OCI-LY3 (cell line): ENCODE results near the gene SOAT2.
"Not testable (repeated sequence)": the region's sequence is repeated elsewhere in the genome, so short reads cannot be mapped to it uniquely, and the experiment has no call there.

ENCODE experiments used
- H2AFZ ChIP-seq: fragments of 200-600, 300-600 bp; shearing (Covaris generic); 2 replicates; pipeline ENCODE4 v1.6.0; 2014; ENCODE audit warnings: antibody characterized with exemption, low read depth, low read length
- H3K27ac ChIP-seq: fragments of 200-600, 300-600 bp; sonication (generic); 2 replicates; pipeline ENCODE4 v1.5.1; 2014; ENCODE audit warnings: mild to moderate bottlenecking, low read length, moderate library complexity, mixed read lengths
- H3K27me3 ChIP-seq: fragments of 200-600, 300-600 bp; sonication (generic); 2 replicates; pipeline ENCODE4 v1.6.1; 2014; ENCODE audit warnings: low read depth, low read length, mixed read lengths
- H3K36me3 ChIP-seq: fragments of 200-600, 300-600 bp; sonication (generic); replicated peaks from 2 replicates; pipeline ENCODE3; 2014; ENCODE audit warnings: low read depth, low read length, mixed read lengths
- H3K4me1 ChIP-seq: fragments of 300-600, 200-600 bp; sonication (generic); 2 replicates; pipeline ENCODE4 v1.6.1; 2014; ENCODE audit warnings: low read length, mixed read lengths
- H3K4me2 ChIP-seq: fragments of 200-600, 300-600 bp; sonication (generic); 2 replicates; pipeline ENCODE4 v1.6.1; 2014; ENCODE audit warnings: low read length, mixed read lengths
- H3K4me3 ChIP-seq: fragments of 300-600, 200-600 bp; sonication (generic); 2 replicates; pipeline ENCODE4 v1.5.1; 2014; ENCODE audit warnings: antibody characterized with exemption, mild to moderate bottlenecking, low read length, moderate library complexity
- H3K79me2 ChIP-seq: fragments of 300-600, 200-600 bp; shearing (Covaris generic); 2 replicates; pipeline ENCODE4 v1.6.1; 2014; ENCODE audit warnings: mild to moderate bottlenecking, low read length, mixed read lengths
- H3K9ac ChIP-seq: fragments of 300-600, 200-600 bp; shearing (Covaris generic); 2 replicates; pipeline ENCODE4 v1.6.0; 2014; ENCODE audit warnings: mild to moderate bottlenecking, low read length, moderate library complexity
- H3K9me3 ChIP-seq: fragments of 200-600, 300-600 bp; shearing (Covaris generic); 2 replicates; pipeline ENCODE4 v1.6.1; 2014; ENCODE audit warnings: low read length, mixed read lengths; ENCODE audit not compliant: insufficient read depth
- H4K20me1 ChIP-seq: fragments of 200-600, 300-600 bp; sonication (generic); 2 replicates; pipeline ENCODE4 v1.6.1; 2016; ENCODE audit warnings: low read length, mixed read lengths; ENCODE audit not compliant: insufficient read depth
- CTCF ChIP-seq: fragments of 200-600, 300-600 bp; sonication (generic); IDR thresholded peaks from 2 replicates; pipeline ENCODE4 v1.5.1; 2014; ENCODE audit warnings: antibody characterized with exemption, low read length, low read depth
- EZH2phosphoT487 ChIP-seq: fragments of 200-600 bp; shearing (Covaris generic); IDR thresholded peaks from 2 replicates; pipeline ENCODE4 v1.6.1; 2018; ENCODE audit warnings: antibody characterized with exemption, mixed run types, low read depth

Gene SOAT2

GRCh38 chr12:53160673-53161072 is 57.4 kb downstream of the SOAT2 start:
- no peaks in the 10 kb centered on the region for H3K27me3 ChIP-seq
- H3K9me3 ChIP-seq: no peaks in the 10 kb centered on the region
- no peak overlapping the region for H3K4me3 ChIP-seq
- no peak for TF ChIP-seq EZH2phosphoT487
- H4K20me1 ChIP-seq: no peaks in the 10 kb centered on the region
- H3K4me2 ChIP-seq: no peak overlapping the region
- no peak overlapping the region for H3K9ac ChIP-seq
- no peak overlapping the region for H2AFZ ChIP-seq
- no peak overlapping the region for H3K27ac ChIP-seq
- H3K36me3 ChIP-seq: no peaks in the 10 kb centered on the region
- peaks cover 9% of the 10 kb centered on the region; the same call in 1 of the 2 replicates for H3K4me1 ChIP-seq
- no peaks in the 10 kb centered on the region for H3K79me2 ChIP-seq

GRCh38 chr12:53161119-53161911 is 58.0 kb downstream of the SOAT2 start:
- Histone ChIP-seq H3K9me3 (no peaks in the 10 kb centered on the region), H3K27ac (no peak overlapping the region), H3K4me1 (peaks cover 9% of the 10 kb centered on the region; the same call in 1 of the 2 replicates), H3K4me3 (no peak overlapping the region), H3K9ac (no peak overlapping the region), H3K79me2 (no peaks in the 10 kb centered on the region), H2AFZ (no peak overlapping the region), H3K27me3 (no peaks in the 10 kb centered on the region), H3K36me3 (no peaks in the 10 kb centered on the region), H4K20me1 (no peaks in the 10 kb centered on the region), H3K4me2 (no peak overlapping the region)
- no peak for TF ChIP-seq CTCF
- TF ChIP-seq EZH2phosphoT487: no peak

- H3K27me3 ChIP-seq, H3K4me2 ChIP-seq, H3K79me2 ChIP-seq, H3K4me1 ChIP-seq, H3K27ac ChIP-seq, H4K20me1 ChIP-seq, H3K36me3 ChIP-seq, H3K9ac ChIP-seq, H2AFZ ChIP-seq, H3K9me3 ChIP-seq, H3K4me3 ChIP-seq: not testable (repeated sequence)
Observed at GRCh38 chr12:53163008-53163407, 59.7 kb downstream of the SOAT2 start.

GRCh38 chr12:53166837-53167236 is 63.6 kb downstream of the SOAT2 start:
- TF ChIP-seq CTCF (no peak), EZH2phosphoT487 (no peak)
- Histone ChIP-seq H3K4me3 (no peak overlapping the region), H3K27me3 (no peaks in the 10 kb centered on the region), H3K79me2 (no peaks in the 10 kb centered on the region), H4K20me1 (no peaks in the 10 kb centered on the region), H3K4me2 (no peak overlapping the region), H3K9me3 (no peaks in the 10 kb centered on the region), H3K9ac (no peak overlapping the region), H2AFZ (no peak overlapping the region), H3K36me3 (no peaks in the 10 kb centered on the region), H3K4me1 (no peaks in the 10 kb centered on the region), H3K27ac (no peak overlapping the region)

- Histone ChIP-seq H3K9ac (no peak overlapping the region), H3K79me2 (no peaks in the 10 kb centered on the region), H3K4me2 (no peak overlapping the region), H2AFZ (no peak overlapping the region), H3K4me3 (no peak overlapping the region), H3K4me1 (no peaks in the 10 kb centered on the region), H3K9me3 (no peaks in the 10 kb centered on the region), H4K20me1 (no peaks in the 10 kb centered on the region), H3K36me3 (no peaks in the 10 kb centered on the region), H3K27me3 (no peaks in the 10 kb centered on the region), H3K27ac (no peak overlapping the region)
- TF ChIP-seq EZH2phosphoT487 (no peak), CTCF (no peak)
Observed at GRCh38 chr12:53169644-53170043, 66.4 kb downstream of the SOAT2 start.
